Stimulated activated CD8-positive, alpha-beta memory T cell treated with anti-CD3 and anti-CD28 coated beads, Interleukin-7, amount 100 ng/mL, for 24 hours (primary cell): Measurements from ENCODE around the gene NKX3-2.

ENCODE experiments used
- DNase-seq: peaks from one replicate; pipeline ENCODE4 v3.0.0-alpha.2; 2020; ENCODE audit warnings: low read depth

The NKX3-2 gene

DNA sequence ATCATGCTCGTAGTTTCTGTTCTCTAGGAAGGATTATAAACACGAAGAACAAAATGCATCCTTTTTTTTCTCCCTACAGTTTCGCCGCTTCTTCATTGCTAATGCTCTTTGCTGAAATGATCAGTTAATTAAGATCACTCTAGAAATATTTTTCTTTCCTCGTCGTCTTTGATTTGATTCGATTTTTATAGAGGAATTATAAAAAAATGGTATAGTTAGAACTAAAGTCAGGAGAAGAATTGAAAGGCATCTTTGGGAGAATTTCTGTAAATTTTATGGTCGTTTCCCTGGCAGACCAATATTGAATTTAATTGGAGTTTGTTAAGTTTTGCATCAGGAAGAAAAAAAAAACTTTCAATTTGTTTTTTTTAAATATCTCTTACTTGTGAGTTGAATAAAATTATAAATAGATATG is 1.1 kb upstream of the NKX3-2 start:
- DNase-seq = no peak

DNA sequence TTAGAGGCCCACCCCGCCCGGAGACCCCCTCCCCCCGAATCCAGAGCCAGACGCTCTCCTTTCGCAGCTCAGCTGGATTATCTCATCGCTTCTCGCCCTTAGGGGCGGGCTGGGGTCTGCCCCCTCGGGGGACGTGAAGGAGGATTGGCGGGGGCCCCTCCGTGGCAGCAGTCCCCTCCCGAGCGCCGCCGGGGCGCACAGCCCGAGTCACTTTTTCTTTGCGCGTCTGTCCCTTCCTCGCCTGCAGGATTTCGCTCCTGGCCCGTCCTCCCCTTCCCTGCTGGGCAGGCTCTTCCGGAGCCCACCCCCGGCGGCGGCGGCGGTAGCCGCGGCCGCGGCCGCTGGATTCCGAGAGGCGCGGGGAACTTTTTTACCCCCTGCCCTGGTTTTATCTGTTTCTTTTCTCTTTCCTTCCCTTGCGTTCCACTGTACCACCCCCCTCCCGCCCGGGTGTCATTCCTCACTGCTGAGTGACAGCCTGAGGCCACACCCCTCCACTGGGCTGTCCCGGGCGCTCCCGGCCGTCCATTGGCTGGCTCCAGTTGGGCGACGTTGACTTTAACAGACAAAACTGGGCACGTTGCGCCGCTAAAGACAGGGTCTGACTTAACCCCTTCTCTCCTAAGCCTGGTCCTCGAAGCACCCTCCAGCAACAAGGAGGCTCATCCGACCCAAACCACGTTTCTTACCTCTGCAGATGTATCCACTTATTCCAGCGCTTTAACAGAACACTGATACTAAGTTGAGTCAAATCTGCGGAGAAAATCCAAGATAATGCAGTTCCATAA is 492 bp upstream of the NKX3-2 start:
- no peak for DNase-seq

DNA sequence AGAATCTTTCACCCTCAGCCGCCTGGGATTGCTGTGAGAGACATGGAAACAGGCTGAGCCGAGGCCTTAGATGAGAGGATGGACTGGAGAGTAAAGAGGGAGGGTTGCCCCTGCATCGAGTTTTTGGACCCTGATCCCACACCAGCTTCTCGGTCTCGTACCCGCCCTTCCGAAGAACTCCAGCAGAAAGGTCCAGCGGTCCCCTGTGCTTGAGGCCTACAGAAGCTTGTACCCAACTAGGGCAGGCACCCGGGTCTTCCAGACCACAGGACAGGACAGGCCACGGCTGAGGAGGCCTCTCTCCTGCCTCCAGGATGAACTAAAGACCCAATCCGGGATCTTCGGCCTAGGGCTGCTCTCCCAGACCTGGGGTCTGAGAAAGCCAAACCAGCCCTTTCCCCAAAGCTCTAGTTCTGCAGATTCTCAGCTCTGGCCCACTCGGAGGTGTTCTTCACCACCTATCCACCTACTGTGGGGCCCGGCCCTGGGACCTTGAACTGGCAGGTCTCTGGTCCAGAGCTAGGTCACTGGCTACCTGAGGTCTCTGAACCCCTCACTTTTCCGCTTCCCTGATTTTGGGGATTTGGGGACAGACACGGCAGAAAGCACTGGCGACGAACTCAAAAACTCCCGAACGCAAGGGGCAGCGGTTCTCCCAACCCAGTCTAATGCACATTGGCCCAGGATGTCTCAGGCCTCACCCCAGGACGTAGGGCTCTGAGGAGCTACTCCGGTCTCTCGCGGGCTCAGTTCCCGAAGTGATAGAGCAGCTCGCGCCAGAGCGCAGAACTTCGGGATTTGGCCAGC is 1.1 kb downstream of the NKX3-2 start:
- DNase-seq = no peak

DNA sequence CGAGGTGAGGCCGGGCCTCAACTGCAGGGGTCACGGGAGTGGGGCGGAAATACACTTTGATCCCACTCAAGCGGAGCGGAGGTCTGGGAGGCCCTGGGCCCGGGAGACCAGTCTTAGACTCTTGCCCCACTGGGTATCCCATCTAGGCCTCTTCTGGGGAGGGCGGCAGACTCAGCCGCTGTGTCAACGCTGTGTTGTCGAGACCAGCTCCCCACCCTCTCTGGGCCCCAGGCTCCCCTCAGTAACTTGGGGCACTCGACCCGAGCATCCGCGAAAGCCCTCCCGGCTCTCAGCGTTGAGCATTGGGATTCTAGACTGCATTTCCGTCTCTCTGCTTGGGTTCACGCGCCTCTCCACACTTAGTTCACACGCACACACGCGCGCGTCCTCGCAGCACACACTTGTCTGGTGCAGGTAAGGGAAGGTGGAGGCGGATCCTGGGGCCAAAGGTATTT is 1.7 kb downstream of the NKX3-2 start:
- DNase-seq = no peak

DNA sequence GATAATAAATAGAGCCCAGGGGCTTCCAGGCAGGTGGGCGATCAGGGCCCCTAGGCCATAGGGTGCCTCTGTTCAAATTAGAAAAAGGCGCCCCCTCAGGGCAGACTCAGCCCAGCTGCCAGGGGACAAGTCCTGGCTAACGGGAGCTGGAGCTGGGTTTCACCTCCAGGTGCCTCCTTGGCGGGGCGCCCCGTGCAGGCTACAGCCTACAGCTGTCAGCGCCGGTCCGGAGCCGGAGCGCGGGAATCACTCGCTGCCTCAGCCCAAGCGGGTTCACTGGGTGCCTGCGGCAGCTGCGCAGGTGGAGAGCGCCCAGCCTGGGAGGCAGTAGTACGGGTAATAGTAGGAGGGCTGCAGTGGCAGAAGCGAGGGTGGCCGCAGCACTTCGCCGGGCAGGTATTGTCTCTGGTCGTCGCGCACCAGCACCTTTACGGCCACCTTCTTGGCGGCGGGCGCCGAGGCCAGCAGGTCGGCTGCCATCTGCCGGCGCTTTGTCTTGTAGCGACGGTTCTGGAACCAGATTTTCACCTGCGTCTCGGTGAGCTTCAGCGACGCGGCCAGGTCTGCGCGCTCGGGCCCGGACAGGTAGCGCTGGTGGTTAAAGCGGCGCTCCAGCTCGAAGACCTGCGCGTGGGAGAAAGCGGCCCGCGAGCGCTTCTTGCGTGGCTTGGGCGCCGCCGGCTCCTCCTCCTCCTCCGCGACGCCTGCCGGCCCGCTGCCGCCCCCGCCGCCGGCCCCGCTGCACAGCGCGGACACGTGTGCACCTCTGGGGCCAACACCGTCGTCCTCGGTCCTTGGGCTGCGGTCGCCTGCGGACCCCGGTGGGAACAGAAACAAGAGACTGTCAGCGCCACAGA is 2.4 kb downstream of the NKX3-2 start:
- DNase-seq = no peak

DNA sequence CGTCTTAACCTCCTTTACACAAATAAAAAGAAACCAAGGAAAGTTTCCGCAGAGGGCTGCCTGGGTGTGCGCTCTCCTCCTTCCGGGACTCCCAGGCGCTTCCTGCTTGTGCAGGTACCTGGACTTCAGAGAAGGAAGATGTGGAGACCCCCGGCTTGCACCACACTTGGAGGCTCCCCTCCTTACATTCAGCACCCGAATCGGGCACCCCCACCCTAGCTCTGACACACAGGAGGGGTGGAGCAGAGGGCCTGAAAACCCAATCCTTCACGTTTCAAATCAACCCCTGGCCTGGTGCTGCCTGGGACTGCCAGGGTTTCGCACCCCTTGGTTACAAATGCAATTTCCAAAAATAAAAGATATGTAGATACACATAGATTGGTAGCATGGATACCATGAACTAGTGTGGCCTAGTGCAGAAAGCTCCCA is 3.1 kb downstream of the NKX3-2 start:
- DNase-seq = no peak

DNA sequence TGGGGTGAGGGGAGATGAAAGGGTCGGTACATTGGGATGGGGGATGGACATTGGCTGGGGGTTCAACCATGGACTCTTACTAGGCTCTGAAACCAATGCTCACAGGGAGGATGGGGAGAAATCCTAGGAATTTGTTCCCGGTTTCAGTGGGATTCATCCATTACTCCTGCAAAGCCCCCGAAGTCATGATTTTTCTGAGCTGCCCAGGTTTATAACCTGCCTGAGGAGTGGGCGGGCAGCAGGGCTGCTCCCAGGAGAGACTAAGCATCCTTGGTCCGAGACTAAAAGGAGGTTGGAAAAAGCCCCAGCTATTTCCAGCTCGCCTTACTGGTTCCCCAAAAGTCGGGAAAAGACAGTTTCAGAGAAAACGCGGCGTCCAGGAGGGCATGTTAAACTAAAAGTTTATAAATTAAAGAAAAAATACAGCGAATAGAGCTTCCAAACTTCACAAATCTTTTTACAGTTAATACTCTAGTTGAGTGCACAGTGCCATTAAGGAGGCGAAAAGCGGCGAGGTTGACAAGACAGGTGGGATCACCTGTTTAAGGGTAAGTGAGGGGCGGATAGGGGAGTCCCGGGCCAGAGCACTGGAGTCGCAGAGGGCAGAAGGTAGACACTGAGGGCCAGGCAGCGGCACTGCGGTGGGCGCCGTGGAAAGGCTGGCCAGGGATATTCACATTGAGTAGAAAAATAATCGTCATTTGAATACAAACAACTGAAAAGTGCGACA is 3.7 kb downstream of the NKX3-2 start:
- no peak for DNase-seq

DNA sequence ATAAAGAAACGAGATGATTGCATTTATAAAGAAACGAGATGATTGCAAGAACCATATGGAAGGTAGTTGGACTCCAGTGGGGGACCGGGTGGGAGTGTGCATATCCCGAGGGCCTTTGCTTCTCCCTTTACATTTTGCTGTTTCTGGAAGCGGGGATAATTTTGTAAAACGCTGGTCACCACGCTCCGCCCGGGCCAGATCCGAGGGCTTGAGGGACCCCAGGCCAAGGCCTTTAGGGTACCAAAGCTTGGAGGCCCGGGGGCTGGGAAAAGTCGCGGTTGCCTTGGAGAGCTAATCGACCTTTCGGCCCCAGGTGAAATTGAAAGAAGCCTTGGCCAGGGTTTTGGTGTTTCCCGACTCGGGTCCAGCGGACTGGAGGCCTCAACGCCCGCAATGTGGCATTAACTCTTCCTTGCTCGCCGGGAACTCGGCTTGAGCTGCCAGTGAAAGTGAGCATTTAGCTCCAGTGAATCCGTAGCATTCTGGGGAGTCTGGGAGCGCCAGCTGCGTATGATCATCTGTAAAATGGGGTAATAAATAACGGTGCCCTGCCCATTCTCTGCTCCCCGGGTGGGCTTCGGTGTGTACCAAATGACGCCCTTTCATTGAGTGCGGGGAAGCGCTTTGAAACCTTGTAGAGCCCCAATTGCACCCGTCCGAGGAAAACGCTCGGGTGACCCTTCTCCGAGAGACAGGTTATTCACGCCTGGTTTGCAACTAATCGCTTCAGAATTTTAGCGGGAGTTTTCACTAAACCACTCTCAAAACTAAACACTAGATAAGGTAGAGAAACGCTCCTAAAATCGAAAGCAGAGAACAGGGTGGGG is 4.5 kb downstream of the NKX3-2 start:
- DNase-seq = no peak

DNA sequence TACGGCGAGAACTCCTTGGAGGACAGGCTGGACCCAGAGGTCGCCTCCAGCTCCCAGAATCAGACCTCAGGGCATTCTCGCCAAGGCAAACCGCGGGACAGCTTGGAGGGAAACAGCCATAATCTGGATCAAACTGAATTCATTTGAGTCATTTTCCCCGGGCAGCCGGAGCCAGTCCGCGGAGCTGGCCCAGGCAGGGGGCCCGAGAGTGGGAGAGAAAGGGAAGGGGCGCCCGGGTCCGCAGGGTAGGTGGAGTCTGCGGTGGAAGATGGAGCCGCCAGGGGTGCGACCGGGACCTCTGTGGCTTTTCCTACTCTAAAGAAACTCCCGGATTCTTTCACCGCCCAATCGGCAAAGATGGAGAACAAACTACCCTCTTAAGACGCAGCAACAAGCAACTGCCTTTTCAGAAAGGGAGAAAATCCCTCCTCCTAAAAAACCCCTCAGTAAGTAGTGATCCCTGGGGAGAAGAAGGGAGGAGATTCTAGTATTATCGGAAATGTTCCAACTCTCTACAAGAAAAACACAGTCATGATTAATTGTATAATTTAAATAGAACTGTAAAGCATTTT is 5.2 kb downstream of the NKX3-2 start:
- no peak for DNase-seq

DNA sequence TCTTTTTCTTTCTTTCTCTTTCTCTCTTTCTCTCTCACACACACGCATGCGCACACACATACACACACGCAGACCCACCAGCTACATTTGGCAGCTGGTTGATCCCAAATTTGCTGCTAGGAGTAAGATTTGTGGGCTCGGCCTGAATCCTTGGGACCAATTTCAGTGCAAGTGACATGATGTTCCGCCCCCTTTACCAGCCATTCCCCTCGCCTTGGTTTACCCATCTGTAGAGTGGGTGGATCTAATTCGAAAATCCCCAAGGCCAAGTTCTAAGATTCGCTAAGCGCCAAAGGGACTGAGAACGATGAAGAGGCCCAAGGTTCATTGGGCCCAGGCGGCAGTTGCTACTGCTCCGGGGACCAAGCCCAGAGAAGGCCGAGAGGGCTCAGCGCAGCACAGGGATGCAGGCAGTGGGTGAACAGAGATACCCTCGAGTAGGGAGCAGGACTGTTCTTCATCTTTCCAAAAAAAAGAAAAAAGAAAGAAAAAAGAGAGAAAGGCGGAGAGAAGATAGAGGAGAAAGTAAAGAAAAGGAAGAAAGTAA is 5.8 kb downstream of the NKX3-2 start:
- no peak for DNase-seq

DNA sequence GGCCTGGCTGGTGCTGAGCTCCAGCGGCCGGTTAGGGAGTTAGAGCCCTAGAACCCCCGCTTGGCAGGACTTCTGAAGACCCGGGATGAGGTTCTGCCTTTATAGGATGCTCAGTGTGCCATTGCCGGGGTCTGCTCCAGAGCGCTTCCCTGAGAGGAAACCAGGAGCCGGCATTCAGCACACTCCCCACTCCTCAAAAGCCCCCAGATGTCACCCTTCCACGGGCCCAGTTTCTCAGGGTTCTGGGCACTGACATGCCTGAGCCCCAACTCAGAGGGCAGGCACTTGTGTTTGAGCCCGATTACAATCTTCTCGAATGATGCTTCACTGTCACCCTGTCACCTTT is 6.5 kb downstream of the NKX3-2 start:
- DNase-seq = no peak

DNA sequence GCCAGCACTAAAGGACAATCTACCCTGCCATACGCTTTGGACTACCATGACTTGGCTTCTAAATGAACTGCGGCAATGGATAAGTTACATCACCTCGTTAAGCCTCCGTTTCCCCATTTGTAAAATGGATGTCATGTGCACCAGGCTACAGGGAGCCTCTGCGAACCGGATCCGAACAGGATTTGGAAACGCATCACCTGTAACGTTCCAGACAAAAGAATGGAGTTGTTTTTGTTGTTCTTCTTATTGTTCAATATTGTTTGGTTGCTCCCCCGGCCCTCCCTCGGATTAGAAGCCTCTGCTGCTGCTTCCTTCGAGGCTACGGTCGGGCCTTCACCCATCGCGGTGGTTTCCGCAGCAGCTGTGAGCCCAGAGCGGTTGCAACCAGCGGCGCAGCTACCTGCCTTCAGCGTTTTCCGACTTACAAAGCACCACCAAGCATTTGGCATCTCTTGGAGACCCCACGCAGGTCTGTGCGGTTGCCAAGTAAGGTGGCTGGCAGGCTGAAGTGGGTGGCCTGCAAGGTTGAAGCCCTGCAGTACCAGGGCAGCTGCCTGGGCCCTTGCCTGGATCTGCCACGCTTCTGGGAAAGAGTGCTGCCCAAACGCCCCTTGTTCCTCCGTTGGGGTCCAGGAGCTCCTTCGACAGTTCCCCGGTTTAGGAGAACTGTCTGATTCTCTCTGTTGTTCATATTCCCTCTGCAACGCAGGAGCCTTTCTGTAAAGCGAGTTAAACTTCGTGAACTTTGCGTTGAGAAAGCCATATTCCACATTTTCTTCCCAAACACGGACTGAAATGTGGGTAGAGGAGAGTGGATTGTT is 7.1 kb downstream of the NKX3-2 start:
- DNase-seq = no peak

DNA sequence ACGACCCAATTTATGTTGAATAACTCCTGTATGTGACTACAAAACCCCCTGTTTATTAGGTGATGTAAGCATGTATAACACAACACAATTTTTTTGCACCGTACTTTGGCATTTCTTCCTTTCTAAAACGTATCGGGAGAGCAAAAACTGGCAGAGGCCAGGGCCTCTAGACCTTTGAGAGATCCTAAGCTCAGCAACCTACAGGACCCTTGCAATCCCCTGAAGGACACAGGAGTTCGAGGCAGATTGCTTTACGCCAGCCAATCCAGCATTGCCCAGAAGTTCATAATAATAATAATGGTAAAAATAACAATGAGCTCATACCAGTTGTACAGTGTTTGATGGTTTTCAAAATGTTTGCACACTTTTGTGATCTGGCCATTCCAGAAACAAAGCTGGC is 7.7 kb downstream of the NKX3-2 start:
- DNase-seq = no peak

DNA sequence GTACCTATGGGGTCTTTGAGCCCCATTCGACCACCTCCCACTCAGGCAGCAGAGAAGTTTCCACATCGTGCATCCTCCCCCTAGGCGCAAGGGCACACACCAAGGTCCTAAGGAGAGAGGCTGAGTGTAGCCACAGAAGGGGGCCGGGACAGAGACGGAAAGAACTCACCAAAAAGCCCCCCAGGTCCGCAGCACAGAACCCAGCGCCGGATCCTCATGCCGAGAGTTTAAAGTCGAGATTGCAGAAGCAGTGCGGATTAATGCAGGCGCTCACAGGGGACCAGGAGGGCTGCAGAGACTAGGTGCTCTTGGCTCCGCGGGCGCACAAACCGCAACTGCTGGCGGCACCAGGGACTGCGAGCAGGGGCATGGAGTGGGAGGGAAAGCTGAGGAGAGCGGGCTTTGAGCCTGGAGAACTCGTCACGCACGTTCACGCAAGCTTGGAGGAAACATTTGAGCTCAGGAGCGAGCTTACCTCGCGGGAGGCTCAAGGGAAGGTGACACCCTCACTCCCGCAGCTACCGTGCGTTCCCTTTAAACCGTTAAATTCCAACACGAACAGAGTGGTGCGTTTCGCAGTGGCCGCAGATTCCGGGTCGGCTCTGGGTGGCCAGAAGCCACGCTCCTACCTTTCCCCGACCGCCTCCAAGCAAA is 8.5 kb downstream of the NKX3-2 start:
- DNase-seq = no peak

DNA sequence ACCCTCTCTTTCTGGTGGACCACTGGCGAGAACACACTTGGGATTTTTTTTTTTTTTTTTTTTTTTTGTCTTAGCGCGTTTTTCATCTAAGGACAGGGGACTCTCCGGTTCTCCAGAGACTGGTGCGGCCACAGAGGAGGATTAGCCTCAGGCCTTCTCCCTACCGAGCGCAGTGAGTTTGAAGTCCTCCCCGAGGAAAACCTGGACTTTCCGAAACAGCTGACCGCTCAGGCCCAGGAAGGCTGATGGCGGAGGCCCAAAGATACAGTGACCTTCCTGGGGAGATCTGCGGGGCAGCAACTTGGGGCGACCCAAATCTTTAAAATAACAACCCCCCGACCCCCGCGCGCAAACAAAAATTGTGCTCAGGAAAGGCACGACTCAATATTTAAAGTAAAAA is 9.2 kb downstream of the NKX3-2 start:
- DNase-seq = no peak

DNA sequence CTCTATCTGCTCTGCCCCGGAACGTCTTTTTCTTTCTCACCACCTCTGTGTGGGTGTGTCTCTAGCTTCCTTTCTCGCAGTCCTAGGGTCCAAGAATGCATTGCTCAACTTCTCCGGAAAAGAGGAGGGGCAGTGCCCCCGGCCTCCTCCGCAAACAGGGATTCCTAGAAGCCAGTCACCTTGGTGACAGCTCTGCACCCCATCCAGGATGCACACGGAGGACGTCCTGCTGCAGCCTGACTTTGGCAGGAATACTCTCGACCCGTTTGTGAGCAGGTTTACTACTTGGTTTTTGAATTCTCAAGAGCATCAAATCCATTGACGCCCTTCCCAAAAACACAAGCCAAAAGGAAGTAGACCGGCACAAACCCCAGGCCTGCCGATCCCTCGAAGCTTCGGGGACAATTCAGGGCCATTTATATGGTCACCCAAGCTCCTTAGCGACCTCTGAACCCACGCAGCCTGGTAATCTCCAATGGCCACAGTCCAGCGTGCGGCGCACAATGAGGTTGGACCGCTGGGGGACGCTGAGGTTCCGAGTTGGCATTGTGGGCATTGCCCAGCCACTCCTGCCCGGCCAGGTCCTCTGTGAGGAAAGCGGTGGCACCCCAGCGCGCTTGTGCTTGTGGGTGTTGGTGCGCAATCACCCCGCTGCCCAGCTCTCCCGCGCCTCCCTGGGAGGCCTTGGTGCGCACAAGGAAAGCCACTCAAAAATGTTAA is 9.8 kb downstream of the NKX3-2 start:
- no peak for DNase-seq

DNA sequence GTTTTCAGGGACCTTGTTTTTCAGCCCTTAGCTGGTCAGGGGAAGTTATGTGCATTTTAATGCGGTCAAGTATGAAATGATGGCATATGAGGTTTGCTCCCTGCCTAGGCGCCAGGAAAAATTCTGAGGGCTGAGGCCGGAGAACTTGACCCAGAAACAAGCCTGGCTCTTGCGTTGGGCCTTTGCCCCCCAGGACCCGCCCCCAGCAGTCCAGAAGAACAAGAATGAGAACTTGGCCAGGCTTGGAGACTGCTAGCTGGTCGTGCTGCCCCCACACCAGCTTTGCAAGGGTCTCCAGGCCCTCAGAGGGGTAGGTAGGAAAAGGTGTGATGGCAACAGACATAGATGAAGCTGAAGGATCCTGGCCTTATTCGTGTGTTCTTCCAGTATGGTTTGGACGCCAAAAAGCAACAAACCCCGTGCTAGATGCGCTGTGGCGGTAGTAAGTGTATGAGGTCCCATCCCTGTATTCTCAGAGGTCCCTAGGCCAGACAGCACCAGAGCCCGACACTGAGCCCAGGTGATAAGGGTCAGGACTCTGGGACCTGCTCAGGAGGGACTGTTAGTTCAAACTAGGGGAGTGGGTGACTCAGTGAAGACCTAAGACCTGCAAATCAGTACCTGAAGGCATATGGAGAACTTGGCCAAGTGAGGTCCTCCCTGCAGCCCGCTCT is 10.5 kb downstream of the NKX3-2 start:
- no peak for DNase-seq

DNA sequence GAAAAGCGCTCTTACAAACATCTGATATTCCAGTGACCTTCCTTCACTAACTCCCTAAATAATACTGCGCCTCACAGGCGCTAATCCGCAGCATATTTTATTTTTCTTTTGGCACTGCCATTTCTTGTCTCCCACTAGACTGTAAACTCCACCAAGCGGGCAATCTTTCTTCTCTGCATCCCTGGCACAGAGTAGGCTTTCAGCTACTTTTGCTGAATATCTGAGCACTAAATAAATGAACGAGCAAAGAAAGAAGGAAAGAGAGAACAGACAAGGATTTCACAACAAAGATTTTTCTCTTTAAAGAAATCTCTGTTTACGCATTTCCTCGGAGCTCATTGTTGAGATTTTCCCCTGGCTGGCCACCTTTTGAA is 12.7 kb downstream of the NKX3-2 start:
- no peak for DNase-seq
